ENCODE data around the gene FLVCR2. TPM values are rescaled to one million over a fixed set of nuclear protein-coding genes. Genes with fewer than 3 reads are reported as not detected.

Gene FLVCR2
- total and polyA plus RNA-seq, 2 experiments from 2014 or later = 1.4 to 3.1 TPM

GRCh38 chr14:75614179-75614578 is 35.8 kb downstream of the FLVCR2 start:
- H4K20me1 ChIP-seq (replicated peaks; ENCODE audit: insufficient read depth) = no peaks in the 10 kb centered on the region
- H3K36me3 Mint-ChIP-seq (ENCODE audit: low read depth) = no peaks in the 10 kb centered on the region; the same call in 1 of the 3 replicates
- no peak overlapping the region for H3K4me3 Mint-ChIP-seq
- no peaks in the 10 kb centered on the region for H3K36me3 ChIP-seq (ENCODE audit: insufficient read depth)
- H3K79me2 ChIP-seq (replicated peaks; ENCODE audit: insufficient read depth) = no peaks in the 10 kb centered on the region
- no peak overlapping the region for H2AFZ ChIP-seq
- TF ChIP-seq ZNF462 (CRISPR knock-in tag; IDR thresholded peaks at IDR 0.05) (no peak), CREB1 (CRISPR knock-in tag; IDR thresholded peaks at IDR 0.05; ENCODE audit: low read depth) (no peak), CTCF (conservative IDR thresholded peaks at IDR 0.05; ENCODE audit: low read depth in 2 of 2) (no peak), ZNF114 (CRISPR knock-in tag; IDR thresholded peaks at IDR 0.05) (no peak), EZH2phosphoT487 (IDR thresholded peaks at IDR 0.05; ENCODE audit: unreplicated experiment) (no peak), REST (IDR thresholded peaks at IDR 0.05; ENCODE audit: unreplicated experiment) (no peak), POLR2AphosphoS5 (IDR thresholded peaks at IDR 0.05; ENCODE audit: low read depth) (no peak), EZH2 (IDR thresholded peaks at IDR 0.05; ENCODE audit: low read depth, unreplicated experiment) (no peak), ZNF331 (CRISPR knock-in tag; IDR thresholded peaks at IDR 0.05; ENCODE audit: low read depth) (no peak), STAT1 (IDR thresholded peaks at IDR 0.05; ENCODE audit: unreplicated experiment) (no peak), JUNB (IDR thresholded peaks at IDR 0.05; ENCODE audit: unreplicated experiment) (no peak), NANOG (IDR thresholded peaks at IDR 0.05; ENCODE audit: borderline replicate concordance) (no peak)
- TF ChIP-seq, protein P1, sequence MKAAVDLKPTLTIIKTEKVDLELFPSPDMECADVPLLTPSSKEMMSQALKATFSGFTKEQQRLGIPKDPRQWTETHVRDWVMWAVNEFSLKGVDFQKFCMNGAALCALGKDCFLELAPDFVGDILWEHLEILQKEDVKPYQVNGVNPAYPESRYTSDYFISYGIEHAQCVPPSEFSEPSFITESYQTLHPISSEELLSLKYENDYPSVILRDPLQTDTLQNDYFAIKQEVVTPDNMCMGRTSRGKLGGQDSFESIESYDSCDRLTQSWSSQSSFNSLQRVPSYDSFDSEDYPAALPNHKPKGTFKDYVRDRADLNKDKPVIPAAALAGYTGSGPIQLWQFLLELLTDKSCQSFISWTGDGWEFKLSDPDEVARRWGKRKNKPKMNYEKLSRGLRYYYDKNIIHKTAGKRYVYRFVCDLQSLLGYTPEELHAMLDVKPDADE (IDR thresholded peaks at IDR 0.05) = no peak
- DNase-seq (ENCODE audit: low spot score) (no peak), ATAC-seq (no peak)
- no peaks in the 10 kb centered on the region for H3K4me1 ChIP-seq (ENCODE audit: insufficient read depth)
- H3K27me3 Mint-ChIP-seq (ENCODE audit: insufficient read depth, low read depth, poor library complexity) = no peaks in the 10 kb centered on the region
- no peaks in the 10 kb centered on the region for H3K9me3 Mint-ChIP-seq
- no peak overlapping the region for H3K4me2 ChIP-seq
- no peak overlapping the region for H3K4me3 ChIP-seq
- H3K27ac Mint-ChIP-seq = no peak overlapping the region
- no peaks in the 10 kb centered on the region for H3F3A ChIP-seq (replicated peaks; ENCODE audit: low read depth)
- H3K4me1 Mint-ChIP-seq = no peaks in the 10 kb centered on the region
- no peaks in the 10 kb centered on the region for H3K9me2 ChIP-seq (ENCODE audit: insufficient read depth)
- no peak overlapping the region for H3K27ac ChIP-seq (ENCODE audit: low read depth)
- H3K27me3 ChIP-seq (ENCODE audit: insufficient read depth) = no peaks in the 10 kb centered on the region
